PC-3 (cell line): Measurements from ENCODE around the gene CLDN24. TPM values are rescaled to one million over a fixed set of nuclear protein-coding genes. Genes with fewer than 3 reads are reported as not detected.

Experiments
- ATAC-seq: fragments of 200-7000 bp; cut with Tn5 transposase; 2 replicates; pipeline ENCODE4 v1.9.1; 2020; ENCODE audit warnings: mild to moderate bottlenecking, moderate library complexity
- BruUV-seq: library from RNA; stranded (reverse); fragments of 400-500 nt; replicated peaks from 2 replicates; lab custom pipeline; 2021; lab: Mats Ljungman, UMichigan
- CTCF ChIA-PET: fragments of 300-600 bp; sonication (Branson Sonifier 250); formaldehyde crosslinking; loops from one replicate; lab custom pipeline; 2022; ENCODE audit warnings: antibody characterized with exemption; lab: Charles Lee
- POLR2A ChIA-PET: fragments of 300-600 bp; sonication (Branson Sonifier 250); formaldehyde crosslinking; loops from one replicate; lab custom pipeline; 2022; ENCODE audit warnings: antibody characterized with exemption; ENCODE audit not compliant: unreplicated experiment; lab: Charles Lee
- DNase-seq: peaks from one replicate; pipeline ENCODE4 v3.0.0-alpha.2; 2015
- H2AFZ ChIP-seq: fragments of 300-600 bp; sonication (generic); 2 replicates; pipeline ENCODE4 v1.6.0; 2016; ENCODE audit warnings: antibody characterized with exemption, low read length
- H3F3A ChIP-seq: fragments of 300-600 bp; sonication (generic); one replicate; pipeline ENCODE4 v1.6.0; 2017; ENCODE audit warnings: antibody characterized with exemption, low read length, control low read depth, mild to moderate bottlenecking; ENCODE audit not compliant: unreplicated experiment
- H3K27ac ChIP-seq: fragments of 300-600 bp; sonication (generic); 2 replicates; pipeline ENCODE4 v1.5.1; 2016; ENCODE audit warnings: mild to moderate bottlenecking, low read length
- H3K27me3 ChIP-seq: fragments of 300-600 bp; sonication (generic); 2 replicates; pipeline ENCODE4 v1.6.1; 2016; ENCODE audit warnings: low read length, mixed read lengths
- H3K36me3 ChIP-seq: fragments of 300-600 bp; sonication (generic); 2 replicates; pipeline ENCODE4 v1.6.1; 2016; ENCODE audit warnings: low read depth, mixed run types, low read length, mixed read lengths
- H3K4me1 ChIP-seq: fragments of 300-600 bp; sonication (generic); 2 replicates; pipeline ENCODE4 v1.5.1; 2016; ENCODE audit warnings: low read length; ENCODE audit not compliant: insufficient read depth
- H3K4me2 ChIP-seq: fragments of 300-600 bp; sonication (generic); 2 replicates; pipeline ENCODE4 v1.6.0; 2016; ENCODE audit warnings: low read length
- H3K4me3 ChIP-seq: fragments of 300-600 bp; sonication (generic); 2 replicates; pipeline ENCODE4 v1.5.1; 2016; ENCODE audit warnings: mild to moderate bottlenecking, low read length, mixed read lengths
- H3K79me2 ChIP-seq: fragments of 300-600 bp; sonication (generic); 2 replicates; pipeline ENCODE4 v1.6.1; 2017; ENCODE audit warnings: low read length, mixed read lengths
- H3K9ac ChIP-seq: fragments of 300-600 bp; sonication (generic); 2 replicates; pipeline ENCODE4 v1.6.0; 2016; ENCODE audit warnings: mild to moderate bottlenecking, low read length
- H3K9me2 ChIP-seq: fragments of 300-600 bp; sonication (generic); replicated peaks from 2 replicates; pipeline ENCODE4 v1.6.1; 2016; ENCODE audit warnings: mixed run types, low read length, mixed read lengths
- H3K9me3 ChIP-seq: fragments of 300-600 bp; sonication (generic); 2 replicates; pipeline ENCODE4 v1.6.1; 2016; ENCODE audit warnings: low read length, mixed read lengths
- H4K20me1 ChIP-seq: fragments of 300-600 bp; sonication (generic); 2 replicates; pipeline ENCODE4 v1.6.1; 2016; ENCODE audit warnings: low read length, mixed read lengths
- CTCF ChIP-seq: fragments of 300-600 bp; sonication (generic); conservative IDR thresholded peaks from 2 replicates; pipeline ENCODE4 v1.5.1; 2017; ENCODE audit warnings: antibody characterized with exemption, low read depth, mild to moderate bottlenecking, low read length
- EZH2 ChIP-seq: fragments of 300-600 bp; sonication (generic); IDR thresholded peaks from one replicate; pipeline ENCODE4 v1.6.1; 2017; ENCODE audit warnings: antibody characterized with exemption, mild to moderate bottlenecking, low read length; ENCODE audit not compliant: unreplicated experiment
- EZH2phosphoT487 ChIP-seq: fragments of 300-600 bp; sonication (generic); IDR thresholded peaks from 2 replicates; pipeline ENCODE4 v1.6.1; 2018; ENCODE audit warnings: mild to moderate bottlenecking, antibody characterized with exemption, low read length, borderline replicate concordance
- intact Hi-C: fragments of 100-400 bp; cut with micrococcal nuclease; formaldehyde crosslinking; loops from 2 replicates; pipeline ENCODE4 v1.9.0; 2023
- total RNA-seq: library from RNA; depleted of rRNA; stranded (reverse); fragments of >200 nt; gene quantifications from 2 replicates; pipeline ENCODE4 v1.2.3, GENCODE V29; 2014

The CLDN24 gene
- total RNA-seq, 1 experiment from 2014 or later, result not detected

- no peaks in the 10 kb centered on the region for H3F3A ChIP-seq
- ChIA-PET POLR2A (no interaction called here), CTCF (no interaction called here)
- H3K4me1 ChIP-seq, result no peaks in the 10 kb centered on the region
- BruUV-seq, result no TSS peak
- no peaks in the 10 kb centered on the region for H3K79me2 ChIP-seq
- no peaks in the 10 kb centered on the region for H3K9me3 ChIP-seq
- no peaks in the 10 kb centered on the region for H3K36me3 ChIP-seq
- no peak for ATAC-seq
- H3K27ac ChIP-seq, result no peak overlapping the region
- no peak overlapping the region for H2AFZ ChIP-seq
- DNase-seq, result no peak
- H3K9ac ChIP-seq, result no peak overlapping the region
- intact Hi-C loops, result no loop called here
- no peaks in the 10 kb centered on the region for H3K27me3 ChIP-seq
- no peaks in the 10 kb centered on the region for H4K20me1 ChIP-seq
- no peaks in the 10 kb centered on the region for H3K9me2 ChIP-seq
- H3K4me3 ChIP-seq, result no peak overlapping the region
- TF ChIP-seq CTCF, result no peak
- no peak for TF ChIP-seq EZH2
- no peak for TF ChIP-seq EZH2phosphoT487
- H3K4me2 ChIP-seq, result no peak overlapping the region
Observed at GRCh38 chr4:183312841-183313240, 9.4 kb downstream of the CLDN24 start.

GRCh38 chr4:183306811-183307210 is 15.4 kb downstream of the CLDN24 start:
- Histone ChIP-seq H2AFZ (no peak overlapping the region), H3K79me2 (no peaks in the 10 kb centered on the region), H3K9me2 (no peaks in the 10 kb centered on the region), H3F3A (no peaks in the 10 kb centered on the region), H3K27ac (no peak overlapping the region), H3K9ac (no peak overlapping the region), H3K36me3 (no peaks in the 10 kb centered on the region), H3K9me3 (no peaks in the 10 kb centered on the region), H4K20me1 (no peaks in the 10 kb centered on the region), H3K4me2 (no peak overlapping the region), H3K27me3 (no peaks in the 10 kb centered on the region), H3K4me3 (no peak overlapping the region), H3K4me1 (no peaks in the 10 kb centered on the region)
- DNase-seq (no peak), ATAC-seq (no peak)
- ChIA-PET POLR2A (no interaction called here), CTCF (no interaction called here)
- no peak for TF ChIP-seq EZH2phosphoT487
- TF ChIP-seq CTCF, result no peak
- no peak for TF ChIP-seq EZH2
- BruUV-seq, result no TSS peak
- intact Hi-C loops, result no loop called here

- Histone ChIP-seq H3K27me3 (no peaks in the 10 kb centered on the region), H3K36me3 (no peaks in the 10 kb centered on the region), H3K9me3 (no peaks in the 10 kb centered on the region), H3F3A (no peaks in the 10 kb centered on the region), H4K20me1 (no peaks in the 10 kb centered on the region), H3K4me2 (no peak overlapping the region), H3K79me2 (no peaks in the 10 kb centered on the region), H3K9me2 (no peaks in the 10 kb centered on the region), H3K4me3 (no peak overlapping the region), H2AFZ (no peak overlapping the region), H3K27ac (no peak overlapping the region), H3K4me1 (no peaks in the 10 kb centered on the region; the same call in 1 of the 2 replicates), H3K9ac (no peak overlapping the region)
- POLR2A ChIA-PET, result no interaction called here
- no TSS peak for BruUV-seq
- ATAC-seq, result no peak
- intact Hi-C loops, result no loop called here
- DNase-seq, result no peak
- CTCF ChIA-PET, result no interaction called here
- TF ChIP-seq EZH2, result no peak
- no peak for TF ChIP-seq CTCF
- no peak for TF ChIP-seq EZH2phosphoT487
Observed at GRCh38 chr4:183304538-183304937, 17.7 kb downstream of the CLDN24 start.
